Vagina (tissue), 2 donors: ENCODE results near the gene CDH4.

ENCODE experiments used
- CTCF ChIP-seq, 3 experiments: fragments of 450-650 bp in 2 of 3; fragments of 200-600 bp in 1 of 3; sonication (generic) in 1 of 3; IDR thresholded peaks; one replicate each; pipeline ENCODE4 v1.5.1; 2017 to 2019; ENCODE audit warnings: antibody characterized with exemption in 3 of 3, mild to moderate bottlenecking in 2 of 3, moderate library complexity in 2 of 3
- POLR2AphosphoS5 ChIP-seq, 2 donors: sonication (generic); formaldehyde crosslinking; IDR thresholded peaks; one replicate each; pipeline ENCODE4 v1.9.0; 2017; ENCODE audit warnings: antibody characterized with exemption in 2 of 2, mild to moderate bottlenecking in 2 of 2, low read depth in 1 of 2; ENCODE audit not compliant: insufficient read depth in 1 of 2

GRCh38 chr20:61972636-61973508 lies 720.8 kb downstream of the CDH4 start:
- TF ChIP-seq CTCF (IDR thresholded peaks at IDR 0.05) = no peak
- no peak for TF ChIP-seq POLR2AphosphoS5 (IDR thresholded peaks at IDR 0.05; ENCODE audit: insufficient read depth in 1 of 2, low read depth in 1 of 2)
